DMS114 treated with DMSO at 0.1 percent for 48 hours (cell line): Measurements from ENCODE around the gene PNMA6A.
"Not testable (repeated sequence)": the region's sequence is repeated elsewhere in the genome, so short reads cannot be mapped to it uniquely, and the experiment has no call there.

ENCODE experiments used
- DNase-seq: peaks from one replicate; lab custom pipeline; 2025; ENCODE audit not compliant: unreplicated experiment; lab: John Stamatoyannopoulos, UW

PNMA6A gene

GRCh38 chrX:153074935-153075334, 2.7 kb downstream of the PNMA6A start:
- DNase-seq: no peak

DNA sequence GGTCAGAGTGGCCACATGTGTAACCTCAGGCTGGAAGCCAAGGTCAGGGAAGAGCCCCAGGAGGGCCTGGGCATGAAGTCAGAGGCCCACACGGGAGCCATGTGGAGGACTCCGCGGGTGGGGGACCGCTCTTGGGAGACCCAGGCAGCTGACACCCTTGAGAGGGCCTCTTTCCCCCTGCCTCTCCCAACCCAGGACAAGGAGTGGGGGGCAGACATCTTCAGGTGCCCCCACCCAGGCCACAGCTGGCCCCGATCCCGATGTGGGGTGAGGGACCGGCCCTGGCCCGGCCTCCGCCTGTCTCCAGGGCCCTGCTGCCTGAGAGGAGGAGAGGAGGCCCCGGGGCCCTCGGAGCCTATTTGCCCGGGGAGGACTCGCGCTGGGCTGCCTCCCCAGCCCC, 3.1 kb downstream of the PNMA6A start:
- no peak for DNase-seq

DNA sequence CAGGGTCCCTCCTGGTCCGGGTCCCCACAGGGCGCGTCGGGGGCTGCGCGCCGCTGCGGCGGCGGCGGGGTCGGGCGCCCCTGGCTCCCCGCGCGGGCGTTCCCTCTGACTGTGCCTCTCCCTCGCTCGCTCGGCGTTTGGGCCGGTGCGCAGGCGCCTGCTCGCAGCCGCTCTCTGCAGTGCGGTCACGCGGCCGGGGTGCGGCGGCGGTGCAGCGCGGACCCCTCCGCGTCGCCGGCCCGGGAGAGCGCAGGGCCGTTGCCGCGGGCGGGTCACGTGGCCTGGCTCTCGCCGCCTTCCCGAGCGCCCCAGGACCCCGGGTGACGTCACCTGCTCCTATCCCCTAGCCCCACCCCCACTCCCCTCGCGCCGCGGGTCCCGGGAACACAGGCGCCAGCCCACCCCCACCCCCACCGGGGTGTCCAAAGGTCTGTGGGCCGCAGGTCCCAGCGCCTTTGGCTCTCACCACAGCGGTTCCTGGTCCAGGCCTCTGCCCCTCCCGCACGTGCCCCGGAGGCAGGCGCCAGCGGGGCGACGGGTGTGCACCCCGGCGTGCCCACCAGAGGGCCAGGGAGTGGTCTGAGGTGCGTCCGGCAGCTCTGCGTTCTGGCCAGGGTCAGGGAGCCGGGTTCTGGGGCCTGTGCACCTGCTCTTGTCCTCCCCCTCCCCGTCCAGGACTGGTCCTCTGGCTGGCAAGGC, 5.3 kb downstream of the PNMA6A start:
- DNase-seq: not testable (repeated sequence)

DNA sequence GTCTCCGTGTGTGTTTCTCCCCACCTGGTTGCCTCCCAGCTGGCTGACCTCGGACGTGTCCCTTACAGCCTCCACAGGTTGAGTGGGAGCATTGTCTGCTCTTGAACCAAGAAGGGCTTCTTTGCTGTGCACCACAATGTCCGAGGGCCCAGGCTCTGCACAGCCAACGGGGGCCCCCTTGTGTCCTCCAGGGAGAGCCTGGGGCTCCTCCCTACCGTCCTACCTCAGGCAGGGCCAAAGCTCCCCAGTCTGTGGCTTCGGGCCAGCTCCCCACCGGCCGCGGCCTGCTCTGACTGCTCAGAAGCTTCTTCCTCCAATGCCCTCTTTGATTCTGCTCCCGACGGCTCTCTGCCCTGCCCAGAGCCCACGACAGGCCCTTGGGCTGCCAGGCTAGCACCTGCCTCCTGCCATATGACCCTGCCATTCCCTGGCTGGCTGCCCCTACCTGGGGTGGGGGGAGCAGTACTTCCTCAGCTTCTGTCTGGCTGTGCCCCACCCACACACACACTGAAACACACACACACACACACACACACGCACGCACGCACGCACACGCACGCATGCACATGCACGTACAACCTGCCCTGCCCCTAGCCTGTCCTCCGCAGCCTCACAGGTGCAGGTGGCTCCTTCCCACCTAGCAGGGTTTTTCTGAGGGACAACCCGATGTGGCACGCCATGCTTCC, 11.1 kb downstream of the PNMA6A start:
- DNase-seq: not testable (repeated sequence)

GRCh38 chrX:153102418-153102817, 30.2 kb downstream of the PNMA6A start:
- no peak for DNase-seq

DNA sequence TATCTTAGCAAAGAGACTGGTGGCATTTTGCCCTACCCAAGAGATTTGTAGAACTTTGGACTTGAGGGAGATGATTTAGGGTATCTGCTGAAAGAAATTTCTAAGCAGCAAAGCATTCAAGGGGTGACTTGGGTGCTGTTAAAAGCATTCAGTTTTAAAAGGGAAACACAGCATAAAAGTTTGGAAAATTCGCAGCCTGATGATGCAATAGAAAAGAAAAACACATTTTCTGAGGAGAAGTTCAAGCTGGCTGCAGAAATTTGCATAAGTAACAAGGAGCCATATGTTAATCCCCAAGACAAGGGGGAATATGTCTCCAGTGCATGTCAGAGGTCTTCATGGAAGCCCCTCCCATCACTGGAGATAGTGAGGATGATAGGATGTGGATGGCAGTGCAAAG, 32.7 kb downstream of the PNMA6A start:
- not testable (repeated sequence) for DNase-seq

- not testable (repeated sequence) for DNase-seq
Observed at GRCh38 chrX:153106092-153106801, 34.0 kb downstream of the PNMA6A start.

DNA sequence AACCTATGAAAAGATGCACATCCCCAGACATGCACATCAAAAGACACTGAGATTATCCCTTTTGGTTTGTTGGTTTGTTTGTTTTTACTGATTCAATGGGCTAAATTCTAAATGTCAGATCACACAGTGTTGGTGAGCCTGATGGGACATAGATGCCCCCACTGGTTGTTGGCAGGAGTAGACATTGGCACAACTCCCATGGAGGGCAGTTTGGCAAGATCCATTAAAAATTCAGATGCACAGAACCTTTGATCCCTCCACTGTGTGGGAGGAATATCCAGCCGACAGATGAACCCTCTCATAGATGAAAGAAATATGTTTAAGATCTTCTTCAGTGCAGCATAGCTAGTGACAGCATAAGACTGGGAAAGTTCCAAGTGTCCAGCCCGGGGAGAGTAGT, 38.5 kb downstream of the PNMA6A start:
- not testable (repeated sequence) for DNase-seq

GRCh38 chrX:153113851-153114250, 41.6 kb downstream of the PNMA6A start:
- not testable (repeated sequence) for DNase-seq

GRCh38 chrX:153117754-153118153, 45.5 kb downstream of the PNMA6A start:
- not testable (repeated sequence) for DNase-seq

DNA sequence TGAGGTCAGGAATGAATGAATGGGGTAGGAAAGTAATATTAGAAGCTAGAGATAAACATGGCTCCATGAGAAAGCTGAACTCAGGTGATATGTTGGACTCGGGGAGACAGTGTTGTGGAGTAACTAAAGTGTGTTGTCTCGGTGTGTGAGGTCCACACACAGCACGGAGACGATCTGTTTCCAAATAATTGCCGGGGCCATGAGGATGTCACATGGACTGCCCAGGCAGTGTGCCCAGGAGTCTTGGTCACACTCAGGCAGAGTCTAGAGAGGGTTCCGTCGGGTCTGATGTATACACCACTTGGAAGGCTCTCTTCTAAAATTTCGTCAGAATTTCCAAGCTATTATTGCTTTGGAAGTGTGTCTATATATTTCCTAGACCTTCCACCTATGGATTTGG, 48.0 kb downstream of the PNMA6A start:
- not testable (repeated sequence) for DNase-seq

GRCh38 chrX:153123468-153123867, 51.2 kb downstream of the PNMA6A start:
- DNase-seq: not testable (repeated sequence)
